Activated CD8-positive, alpha-beta T cell treated with anti-CD3 and anti-CD28 coated beads for 36 hours (primary cell): Measurements from ENCODE around the gene FOXN3. TPM values are rescaled to one million over a fixed set of nuclear protein-coding genes. Genes with fewer than 3 reads are reported as not detected.
A peak's percentile ranks its signal among the peaks of the same experiment; 100 is the strongest.
"Not testable (repeated sequence)": the region's sequence is repeated elsewhere in the genome, so short reads cannot be mapped to it uniquely, and the experiment has no call there.

ENCODE experiments used
- ATAC-seq: fragments of 200-7000 bp; cut with Tn5 transposase; one replicate; pipeline ENCODE4 v1.10.0; 2021; ENCODE audit warnings: mild to moderate bottlenecking, moderate library complexity
- CTCF ChIA-PET: fragments of 350-600 bp; sonication (Branson Sonifier 250); formaldehyde crosslinking; loops from one replicate; lab custom pipeline; 2021; ENCODE audit warnings: antibody characterized with exemption; lab: Charles Lee
- POLR2A ChIA-PET: fragments of 350-600 bp; sonication (Branson Sonifier 250); formaldehyde crosslinking; loops from one replicate; lab custom pipeline; 2021; ENCODE audit warnings: antibody characterized with exemption; lab: Charles Lee
- DNase-seq: peaks from one replicate; pipeline ENCODE4 v3.0.0-alpha.2; 2020
- H3K27ac Mint-ChIP-seq: one replicate; pipeline ENCODE4 v1.8.0; 2021; ENCODE audit warnings: mild to moderate bottlenecking, mixed read lengths
- H3K27me3 Mint-ChIP-seq: one replicate; pipeline ENCODE4 v1.8.0; 2021; ENCODE audit warnings: mixed read lengths
- H3K36me3 Mint-ChIP-seq: one replicate; pipeline ENCODE4 v1.8.0; 2021; ENCODE audit warnings: low read depth, mixed read lengths
- H3K4me1 Mint-ChIP-seq: one replicate; pipeline ENCODE4 v1.8.0; 2021; ENCODE audit warnings: low read depth, mixed read lengths
- H3K4me3 Mint-ChIP-seq: one replicate; pipeline ENCODE4 v1.8.0; 2021; ENCODE audit warnings: mild to moderate bottlenecking, moderate library complexity, mixed read lengths
- H3K9me3 Mint-ChIP-seq: one replicate; pipeline ENCODE4 v1.8.0; 2021; ENCODE audit warnings: mixed read lengths
- CTCF ChIP-seq: fragments of 200-600 bp; IDR thresholded peaks from one replicate; pipeline ENCODE4 v1.8.0; 2022; ENCODE audit warnings: antibody characterized with exemption, mild to moderate bottlenecking
- intact Hi-C: fragments of 100-400 bp; cut with micrococcal nuclease; formaldehyde crosslinking; loops from one replicate; pipeline ENCODE4 v1.10.0; 2022
- total RNA-seq, 2 experiments: library from RNA; stranded (reverse); gene quantifications; one replicate each; pipeline ENCODE4 v1.2.3, GENCODE V29; 2021

The FOXN3 gene
- total RNA-seq, 2 experiments from 2014 or later: 83.4 to 85.0 TPM

GRCh38 chr14:89255012-89255411 lies 162.0 kb downstream of the FOXN3 start:
- Mint-ChIP-seq H3K4me1 (peaks cover 60% of the 10 kb centered on the region), H3K27me3 (no peaks in the 10 kb centered on the region), H3K36me3 (peaks cover 69% of the 10 kb centered on the region), H3K4me3 (no peak overlapping the region), H3K27ac (no peak overlapping the region), H3K9me3 (peaks cover 11% of the 10 kb centered on the region)
- ATAC-seq (no peak), DNase-seq (no peak)
- no peak for TF ChIP-seq CTCF
- ChIA-PET CTCF (no interaction called here), POLR2A (interaction anchor here (1.0 kb wide), 1 partner anchor 10 kb away, joined by 3 read pairs; no protein-coding TSS in a partner anchor)
- intact Hi-C loops: no loop called here

GRCh38 chr14:89254166-89254909 lies 162.7 kb downstream of the FOXN3 start:
- intact Hi-C loops: no loop called here
- ChIA-PET CTCF (no interaction called here), POLR2A (interaction anchor here (1.0 kb wide), 1 partner anchor 11 kb away, joined by 3 read pairs; no protein-coding TSS in a partner anchor)
- no peak for TF ChIP-seq CTCF
- H3K4me1 Mint-ChIP-seq: peaks cover 57% of the 10 kb centered on the region
- H3K4me3 Mint-ChIP-seq: no peak overlapping the region
- H3K36me3 Mint-ChIP-seq: peaks cover 70% of the 10 kb centered on the region
- H3K9me3 Mint-ChIP-seq: peaks cover 11% of the 10 kb centered on the region
- no peak overlapping the region for H3K27ac Mint-ChIP-seq
- ATAC-seq (no peak), DNase-seq (no peak)
- no peaks in the 10 kb centered on the region for H3K27me3 Mint-ChIP-seq

- DNase-seq: no peak
- CTCF ChIA-PET: interaction anchor here (1.9 kb wide), 1 partner anchor 9 kb away, joined by 5 read pairs; no protein-coding TSS in a partner anchor
- H3K4me3 Mint-ChIP-seq: no peak overlapping the region
- ATAC-seq: no peak
- intact Hi-C loops: no loop called here
- no peaks in the 10 kb centered on the region for H3K27me3 Mint-ChIP-seq
- no peak for TF ChIP-seq CTCF
- H3K27ac Mint-ChIP-seq: no peak overlapping the region
- POLR2A ChIA-PET: no interaction called here
- peaks cover 67% of the 10 kb centered on the region for H3K36me3 Mint-ChIP-seq
- H3K9me3 Mint-ChIP-seq: peaks cover 11% of the 10 kb centered on the region
- H3K4me1 Mint-ChIP-seq: peaks cover 49% of the 10 kb centered on the region
Measured at GRCh38 chr14:89252887-89253532, 164.0 kb downstream of the FOXN3 start.

GRCh38 chr14:89251061-89251460 lies 166.0 kb downstream of the FOXN3 start:
- H3K27ac Mint-ChIP-seq: peak overlapping the region; percentile 22
- H3K4me1 Mint-ChIP-seq: peaks cover 49% of the 10 kb centered on the region
- no peak for TF ChIP-seq CTCF
- POLR2A ChIA-PET: no interaction called here
- ATAC-seq: no peak
- no peak overlapping the region for H3K4me3 Mint-ChIP-seq
- CTCF ChIA-PET: interaction anchor here (1.2 to 1.9 kb wide), 2 partner anchors 9 to 11 kb away, joined by 5 to 6 read pairs; no protein-coding TSS in a partner anchor
- no peak for DNase-seq
- peaks cover 56% of the 10 kb centered on the region for H3K36me3 Mint-ChIP-seq
- H3K9me3 Mint-ChIP-seq: peaks cover 11% of the 10 kb centered on the region
- intact Hi-C loops: no loop called here
- no peaks in the 10 kb centered on the region for H3K27me3 Mint-ChIP-seq

- H3K4me3 Mint-ChIP-seq, H3K27me3 Mint-ChIP-seq, POLR2A ChIA-PET, CTCF ChIA-PET, ATAC-seq, intact Hi-C loops, H3K27ac Mint-ChIP-seq, DNase-seq: not testable (repeated sequence)
- Mint-ChIP-seq H3K9me3 (peaks cover 11% of the 10 kb centered on the region), H3K36me3 (peaks cover 54% of the 10 kb centered on the region), H3K4me1 (peaks cover 49% of the 10 kb centered on the region)
Measured at GRCh38 chr14:89250655-89250975, 166.4 kb downstream of the FOXN3 start.
